GM19463 (cell line): ENCODE data around the gene DAPK1.
"Not testable (repeated sequence)": the region's sequence is repeated elsewhere in the genome, so short reads cannot be mapped to it uniquely, and the experiment has no call there.

Experiments
- ATAC-seq: cut with Tn5 transposase; IDR thresholded peaks from one replicate; pipeline ENCODE4 v1.9.1; 2021; ENCODE audit warnings: mild to moderate bottlenecking, moderate library complexity; ENCODE audit not compliant: unreplicated experiment

The DAPK1 gene

DNA sequence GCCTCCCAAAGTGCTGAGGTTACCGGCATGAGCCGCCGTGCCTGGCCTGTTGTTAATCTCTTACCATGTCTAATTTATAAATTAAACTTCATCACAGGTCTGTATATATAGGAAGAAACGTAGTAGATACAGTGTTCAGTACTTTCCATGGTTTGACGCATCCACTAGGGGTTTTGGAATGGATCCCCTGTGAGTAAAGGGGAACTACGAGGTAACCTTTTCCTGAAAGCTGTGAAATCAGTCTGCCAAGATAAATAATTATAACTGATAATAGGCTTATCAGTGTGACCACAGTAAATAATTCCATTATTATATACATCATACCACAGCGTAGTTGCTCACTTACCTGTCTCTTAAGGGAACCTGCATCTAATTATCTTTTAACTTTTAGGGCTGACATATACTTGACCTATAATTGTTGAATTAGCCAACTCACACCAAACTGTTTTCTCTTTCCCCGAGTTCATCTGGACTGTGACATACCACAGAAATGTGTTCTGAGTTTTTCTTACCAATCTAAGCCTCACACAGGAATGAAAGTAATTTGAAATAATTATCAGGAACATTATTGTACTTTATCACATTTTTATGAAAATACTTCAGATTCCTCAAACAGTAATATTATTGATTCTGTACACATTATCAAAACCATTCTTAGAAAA lies 42.9 kb downstream of the DAPK1 start:
- no peak for ATAC-seq

DNA sequence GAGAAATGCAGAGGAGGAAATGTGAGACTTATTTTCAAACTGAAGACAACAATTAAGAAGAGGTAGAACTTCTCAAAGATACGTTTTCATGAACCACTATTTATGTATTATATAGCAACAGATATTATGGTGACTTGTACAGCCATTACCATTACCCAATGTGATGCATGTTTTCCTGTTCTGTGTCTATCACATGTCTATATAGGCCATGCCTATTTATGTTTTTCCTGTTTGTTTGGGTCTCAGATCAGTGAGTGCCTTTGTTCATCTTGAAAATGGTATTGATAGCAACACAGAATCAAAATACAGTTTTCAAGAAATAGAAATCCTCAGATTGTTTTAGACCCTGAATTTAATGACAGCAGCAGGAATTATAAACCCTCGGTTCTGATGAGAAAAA lies 44.0 kb downstream of the DAPK1 start:
- no peak for ATAC-seq

DNA sequence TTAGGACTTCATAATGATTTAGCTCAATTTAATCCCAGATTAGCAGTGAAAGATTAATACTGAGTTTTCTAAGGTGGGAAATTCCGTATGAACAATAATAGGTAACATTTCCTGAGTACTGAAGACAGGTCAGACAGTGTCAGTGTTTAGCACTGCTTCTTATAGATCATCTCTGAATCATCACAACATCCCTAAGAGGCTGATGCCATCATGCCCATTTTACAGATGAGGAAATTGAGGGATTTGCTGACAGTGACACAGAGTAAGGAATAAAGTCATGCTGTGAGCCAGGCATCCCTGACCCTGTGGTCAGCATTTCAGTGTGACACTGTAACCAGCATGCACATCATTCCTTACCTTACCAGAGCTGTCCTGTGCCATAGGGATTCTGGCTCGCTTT lies 44.5 kb downstream of the DAPK1 start:
- ATAC-seq = no peak

DNA sequence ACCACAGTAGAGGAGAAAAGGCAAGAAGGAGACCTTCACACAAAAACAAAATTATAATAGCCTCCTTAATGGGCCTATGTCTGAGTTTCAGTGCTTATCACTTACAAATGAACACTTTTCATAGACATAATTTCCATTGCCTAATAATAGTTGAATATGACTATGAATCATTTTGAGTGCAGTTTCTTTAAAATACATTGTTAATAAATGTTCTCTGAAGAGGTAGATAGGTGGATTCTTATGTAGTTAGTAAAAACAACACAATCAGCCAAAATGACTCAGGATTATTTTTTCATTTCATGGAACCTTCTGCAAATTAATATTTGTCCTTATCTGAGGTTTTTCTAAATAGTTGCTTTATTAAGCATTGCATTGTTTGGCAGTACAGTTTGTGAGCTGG lies 45.6 kb downstream of the DAPK1 start:
- no peak for ATAC-seq

DNA sequence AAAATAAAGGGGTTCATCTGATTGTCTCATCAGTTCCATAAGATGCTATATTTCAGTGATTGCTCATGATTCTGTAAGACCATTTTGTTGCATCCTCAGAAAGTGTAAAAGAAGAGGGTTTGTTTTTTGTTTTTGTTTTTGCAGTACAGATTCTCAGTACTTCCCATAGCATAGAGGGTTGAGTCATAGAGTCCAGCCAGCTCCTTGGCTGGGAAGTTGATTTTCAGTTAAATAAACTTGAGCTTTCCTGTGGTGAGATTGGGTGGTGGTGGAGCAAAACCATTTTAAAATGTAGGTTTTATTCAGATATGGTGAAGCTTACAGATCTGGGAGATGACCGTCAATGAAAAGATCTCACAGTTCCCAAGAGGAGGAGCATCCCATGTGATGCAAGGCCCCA lies 48.2 kb downstream of the DAPK1 start:
- ATAC-seq = no peak

DNA sequence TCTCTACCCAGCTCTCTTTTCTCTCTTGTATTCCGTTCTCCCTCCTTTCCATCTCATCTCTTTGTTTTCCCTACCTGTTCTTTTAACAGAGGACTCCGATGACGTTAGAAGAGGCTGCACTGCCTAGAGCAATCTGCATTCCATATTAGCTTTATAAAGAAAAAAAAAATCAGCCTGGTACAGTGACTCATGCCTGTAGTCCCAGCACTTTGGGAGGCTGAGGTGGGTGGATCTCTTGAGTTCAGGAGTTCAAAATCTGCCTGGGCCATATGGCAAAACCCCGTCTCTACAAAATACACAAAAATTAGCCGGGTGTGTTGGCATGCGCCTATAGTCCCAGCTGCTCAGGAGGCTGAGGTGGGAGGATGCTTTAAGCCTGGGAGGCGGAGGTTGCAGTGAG lies 49.0 kb downstream of the DAPK1 start:
- no peak for ATAC-seq

DNA sequence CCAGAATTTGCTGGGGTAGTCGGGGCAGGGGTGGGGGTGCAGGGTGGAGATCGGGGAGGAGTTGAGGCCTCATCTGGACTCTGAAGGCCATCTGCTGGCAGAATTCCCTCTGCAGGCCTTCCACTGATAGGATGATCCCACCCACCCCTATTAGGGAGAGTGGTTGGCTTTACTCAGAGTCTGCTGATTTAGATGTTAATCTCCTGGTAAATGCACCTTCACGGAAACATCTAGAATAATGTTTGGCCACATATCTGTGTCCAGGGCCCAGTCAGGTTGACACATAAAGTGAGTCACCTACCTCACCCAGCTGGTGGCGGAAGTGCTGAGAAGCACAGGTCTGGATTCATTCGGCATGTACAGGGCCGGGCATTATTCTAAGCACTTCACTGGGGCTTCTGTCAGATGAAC lies 50.0 kb downstream of the DAPK1 start:
- no peak for ATAC-seq

DNA sequence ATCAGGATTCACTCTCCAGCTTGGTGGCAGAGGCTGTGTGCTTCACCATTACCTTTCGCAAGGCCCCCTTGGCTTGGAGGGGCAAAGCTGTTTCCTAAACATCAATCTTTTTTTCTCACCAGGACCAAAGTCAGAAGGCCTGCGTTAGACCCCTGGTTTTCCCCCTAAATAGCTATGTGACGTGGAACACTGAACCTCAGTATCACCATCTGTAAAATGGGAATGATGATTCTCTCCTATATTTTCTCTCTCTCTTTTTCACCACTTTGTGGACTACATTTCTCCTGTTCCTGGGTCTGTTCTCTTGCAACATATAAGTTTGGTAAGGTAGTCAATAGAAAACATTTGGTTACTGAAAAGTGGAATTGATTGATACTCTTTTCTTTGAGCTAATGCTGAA lies 50.5 kb downstream of the DAPK1 start:
- ATAC-seq = no peak

DNA sequence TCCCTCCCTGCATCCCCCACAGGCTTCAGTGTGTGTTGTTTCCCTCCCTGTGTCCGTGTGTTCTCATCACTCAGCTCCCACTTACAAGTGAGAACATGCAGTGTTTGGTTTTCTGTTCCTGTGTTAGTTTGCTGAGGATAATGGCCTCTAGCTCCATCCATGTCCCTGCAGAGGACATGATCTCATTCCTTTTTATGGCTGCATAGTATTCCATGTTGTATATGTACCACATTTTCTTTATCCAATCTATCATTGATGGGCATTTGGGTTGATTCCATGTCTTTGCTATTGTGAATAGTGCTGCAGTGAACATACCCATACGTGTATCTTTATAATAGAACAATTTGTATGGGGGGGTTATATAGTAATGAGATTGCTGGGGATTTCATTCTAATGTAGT lies 51.4 kb downstream of the DAPK1 start:
- ATAC-seq = not testable (repeated sequence)

DNA sequence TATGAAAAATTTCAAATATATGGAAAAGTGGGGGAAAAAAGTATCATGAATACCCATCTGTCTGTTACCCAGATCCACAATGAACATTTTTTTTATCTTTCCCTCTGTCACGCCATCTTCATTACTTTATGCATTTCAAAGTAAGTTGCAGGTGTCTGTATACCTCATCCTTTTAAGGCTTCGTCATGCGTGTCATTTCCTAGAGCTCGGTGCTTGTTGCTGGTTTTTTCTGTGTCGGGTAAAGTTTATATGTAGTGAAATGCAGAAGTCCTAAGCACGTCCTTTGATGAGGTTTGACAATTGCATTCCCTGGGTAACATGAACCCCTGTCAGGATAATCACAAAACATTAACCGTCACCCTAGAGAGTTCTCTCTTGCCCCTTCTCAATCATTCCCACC lies 52.1 kb downstream of the DAPK1 start:
- no peak for ATAC-seq

DNA sequence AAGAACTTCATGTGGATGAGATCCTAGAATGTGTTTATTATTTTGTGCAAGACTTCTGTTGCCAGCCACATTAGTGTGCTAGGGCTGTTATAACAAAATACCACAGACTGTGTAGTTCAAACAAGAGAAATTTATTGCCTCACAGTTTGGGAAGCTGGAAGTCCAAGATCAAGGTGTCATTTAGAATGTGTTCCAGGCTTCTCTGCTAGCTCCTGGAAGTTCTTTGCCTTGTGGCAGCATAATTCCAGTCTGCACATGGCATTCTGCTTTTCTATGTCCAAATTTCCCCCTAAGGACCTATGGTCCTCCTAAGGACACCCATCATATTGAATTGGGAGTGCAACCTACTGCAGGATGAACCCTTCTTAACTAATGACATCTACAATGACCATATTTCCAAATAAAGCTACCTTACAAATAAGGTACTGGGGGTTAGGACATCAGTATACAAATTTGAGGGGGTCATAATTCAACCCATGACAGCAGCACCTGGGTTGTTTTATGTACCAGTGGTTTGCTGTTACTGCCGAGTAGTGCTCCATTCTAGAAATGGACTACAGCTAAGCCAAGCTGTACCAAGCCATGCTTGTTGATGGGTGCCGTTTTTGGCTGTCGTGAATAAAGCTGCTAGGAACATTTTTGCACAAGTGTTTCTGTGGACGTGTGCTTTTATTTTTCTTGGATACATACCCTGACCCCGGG lies 52.7 kb downstream of the DAPK1 start:
- no peak for ATAC-seq

DNA sequence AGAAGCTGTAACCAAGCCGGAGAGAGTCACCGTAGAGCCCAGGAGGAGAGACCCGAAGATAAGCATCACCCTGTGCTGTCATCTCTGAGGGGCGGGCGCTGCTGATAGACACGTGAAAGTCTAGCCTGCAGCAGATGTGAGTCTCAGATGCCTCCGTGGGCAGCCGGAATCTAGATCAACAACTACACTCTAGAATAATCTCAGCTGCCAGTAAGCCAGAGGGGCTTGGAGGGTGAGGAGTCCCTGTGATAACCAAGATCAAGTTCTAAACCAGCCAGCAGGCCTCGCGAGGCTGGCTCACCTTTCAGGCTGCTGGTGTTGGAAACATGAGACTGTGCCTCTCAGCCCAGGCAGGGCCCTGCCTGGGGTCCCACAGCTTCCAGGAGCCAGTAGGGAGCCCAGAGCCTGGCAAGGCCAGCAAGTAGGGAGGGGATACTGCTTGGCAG lies 54.1 kb downstream of the DAPK1 start:
- no peak for ATAC-seq

DNA sequence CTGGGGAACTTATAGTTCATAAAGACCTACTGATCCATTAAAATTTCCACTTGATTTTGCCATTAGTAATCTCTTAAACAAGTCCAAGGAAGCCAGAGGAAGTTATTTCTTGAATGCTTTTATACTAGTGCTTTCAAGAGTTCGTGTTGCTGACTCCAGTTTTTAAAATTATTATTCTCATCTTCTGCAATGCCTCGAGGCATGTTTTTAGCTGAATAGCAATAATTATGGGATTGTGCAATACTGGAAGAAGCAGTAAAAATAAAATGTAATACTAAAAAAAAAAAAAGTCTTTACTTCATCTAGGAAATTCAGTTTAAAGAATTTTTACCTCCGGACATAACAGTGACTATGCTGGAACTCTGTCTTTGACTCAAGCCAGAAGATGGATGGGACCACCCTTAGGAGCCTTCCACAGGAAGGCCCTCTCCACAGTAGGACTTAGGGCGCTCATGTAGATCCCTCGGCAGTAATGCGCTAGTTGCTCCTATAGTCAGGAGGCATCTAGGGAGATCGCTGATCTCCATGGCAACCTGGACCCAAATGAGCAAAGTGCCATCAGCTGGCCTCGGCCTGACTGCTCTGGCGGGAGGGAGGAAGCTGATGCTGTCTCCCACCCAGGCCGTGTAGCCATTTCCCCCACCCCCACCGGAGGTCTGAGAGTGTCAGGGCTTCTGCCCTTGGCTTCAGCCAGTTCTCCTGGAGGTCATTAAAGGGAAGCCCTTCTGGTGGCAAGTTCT lies 56.7 kb downstream of the DAPK1 start:
- no peak for ATAC-seq

DNA sequence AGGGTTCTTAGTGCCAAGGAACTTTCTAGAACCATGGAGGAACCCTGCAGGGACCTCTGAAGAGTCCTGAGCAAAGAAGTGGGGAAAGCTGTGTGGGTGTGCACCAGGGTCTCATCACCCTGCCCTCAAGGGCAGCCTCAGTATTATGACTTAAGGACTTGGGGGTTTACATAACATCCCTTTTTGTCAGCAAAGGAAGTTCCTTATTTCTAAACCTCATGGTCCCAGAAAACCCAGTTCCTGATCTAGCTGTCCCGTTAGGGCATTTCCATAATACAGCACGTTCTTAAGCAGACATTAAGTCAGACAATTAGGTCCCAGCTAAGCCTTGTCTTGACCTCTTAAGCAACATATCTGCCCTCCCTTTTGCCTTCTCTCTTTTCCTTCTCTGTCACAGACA lies 57.3 kb downstream of the DAPK1 start:
- no peak for ATAC-seq

DNA sequence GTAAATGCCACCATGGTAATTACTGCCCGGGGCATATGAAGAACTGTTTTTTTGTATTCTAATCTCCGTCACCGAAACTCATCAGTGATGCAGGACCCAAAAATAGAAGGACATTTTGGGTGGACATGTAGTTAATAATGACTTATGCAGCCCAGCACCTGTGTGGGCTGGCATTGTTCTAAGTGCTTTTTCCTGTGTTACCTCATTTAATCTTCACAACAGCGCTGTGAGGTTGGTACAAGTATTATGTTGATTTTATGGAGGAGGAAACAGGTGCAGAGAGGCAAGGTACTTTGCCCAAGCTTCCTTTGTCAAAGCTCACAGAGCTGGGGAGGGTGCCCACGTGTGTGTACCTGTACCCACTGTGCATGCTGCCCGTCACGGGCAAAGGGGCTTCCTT lies 58.4 kb downstream of the DAPK1 start:
- ATAC-seq = peak; percentile 28

DNA sequence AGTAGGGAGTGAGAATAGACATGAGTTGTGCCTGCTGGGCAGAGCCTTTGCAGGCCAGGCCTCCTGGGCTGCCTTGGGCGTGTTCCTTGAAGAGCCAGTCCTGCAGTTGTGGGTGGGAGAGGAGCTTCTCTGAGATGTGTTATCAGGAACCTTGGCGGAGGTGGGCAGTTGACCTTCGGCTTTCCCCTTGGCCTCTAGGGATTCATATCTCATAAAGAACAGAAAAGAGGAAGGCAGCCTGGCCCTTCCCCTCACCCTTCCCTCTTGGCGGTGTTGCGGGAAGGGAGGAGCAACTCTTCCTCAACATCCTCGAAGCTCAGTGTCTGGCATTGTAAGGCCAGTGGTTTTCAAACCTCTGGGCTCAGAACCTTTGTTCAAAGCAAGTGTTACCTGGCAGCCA lies 59.2 kb downstream of the DAPK1 start:
- ATAC-seq = no peak

DNA sequence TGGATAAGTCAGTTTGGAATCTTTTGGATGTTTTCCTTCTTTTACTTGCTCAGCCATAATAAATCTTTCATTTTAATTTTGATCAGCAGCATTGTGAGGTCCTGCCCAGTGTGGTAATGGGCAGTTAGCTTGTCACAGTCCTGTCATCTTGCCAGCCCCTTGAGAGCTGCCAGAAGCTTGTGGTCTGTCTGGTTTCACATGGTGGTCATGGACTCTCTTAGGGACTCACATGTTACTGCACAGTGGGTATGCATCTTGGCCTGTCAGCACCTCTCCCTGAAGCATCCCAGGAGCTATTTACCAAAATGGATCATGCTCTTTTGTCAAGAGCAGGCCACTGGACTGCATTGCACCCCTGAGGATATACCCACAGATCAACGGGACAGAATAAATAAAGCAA lies 60.3 kb downstream of the DAPK1 start:
- ATAC-seq = peak; percentile 46

DNA sequence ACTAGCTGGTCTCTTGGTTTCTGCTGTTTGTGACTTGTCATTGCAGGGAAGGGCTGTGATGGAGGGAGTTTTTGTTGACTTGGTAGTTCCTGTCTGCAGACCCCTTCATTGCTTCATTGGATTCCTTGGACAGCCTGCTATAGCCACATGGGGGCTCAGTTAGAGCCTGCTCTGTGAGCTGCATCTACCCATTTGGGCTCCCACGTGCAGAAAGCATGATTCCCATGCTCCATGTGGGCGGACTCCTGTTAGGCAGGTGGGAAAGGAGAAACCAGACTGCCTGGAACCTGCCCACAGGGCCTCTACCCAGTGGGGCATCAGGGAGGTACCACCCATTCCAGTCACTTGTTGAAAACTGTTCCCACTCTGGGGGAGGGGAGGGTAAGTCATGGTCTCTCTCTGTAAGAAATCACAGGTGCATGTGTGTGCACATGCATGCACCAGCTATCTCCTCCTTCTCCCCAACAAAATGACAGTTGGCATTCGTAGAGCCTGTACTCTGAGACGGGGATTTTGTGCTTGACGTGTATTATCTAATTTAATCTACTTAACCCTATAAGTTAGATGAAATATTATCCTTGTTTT lies 61.0 kb downstream of the DAPK1 start:
- no peak for ATAC-seq

DNA sequence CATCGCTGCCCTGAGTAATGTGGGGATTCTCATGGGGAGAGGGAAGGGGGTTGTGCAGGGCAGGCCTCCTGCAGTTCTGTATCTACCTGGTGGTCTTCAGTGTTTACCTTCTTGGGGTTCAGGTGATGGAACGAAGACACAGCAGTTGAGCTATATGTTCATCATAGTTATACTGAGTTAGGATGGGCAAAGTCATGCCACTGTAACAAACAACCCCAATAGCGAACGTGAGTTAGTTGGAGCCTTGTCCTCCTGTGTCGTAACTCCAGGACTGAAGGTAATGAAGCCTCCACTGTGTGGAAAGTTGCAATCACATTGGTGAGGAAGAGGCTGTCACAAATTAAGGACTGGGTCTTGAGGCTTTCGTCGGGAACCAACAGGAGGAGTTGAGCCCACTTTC lies 64.4 kb downstream of the DAPK1 start:
- ATAC-seq = no peak

DNA sequence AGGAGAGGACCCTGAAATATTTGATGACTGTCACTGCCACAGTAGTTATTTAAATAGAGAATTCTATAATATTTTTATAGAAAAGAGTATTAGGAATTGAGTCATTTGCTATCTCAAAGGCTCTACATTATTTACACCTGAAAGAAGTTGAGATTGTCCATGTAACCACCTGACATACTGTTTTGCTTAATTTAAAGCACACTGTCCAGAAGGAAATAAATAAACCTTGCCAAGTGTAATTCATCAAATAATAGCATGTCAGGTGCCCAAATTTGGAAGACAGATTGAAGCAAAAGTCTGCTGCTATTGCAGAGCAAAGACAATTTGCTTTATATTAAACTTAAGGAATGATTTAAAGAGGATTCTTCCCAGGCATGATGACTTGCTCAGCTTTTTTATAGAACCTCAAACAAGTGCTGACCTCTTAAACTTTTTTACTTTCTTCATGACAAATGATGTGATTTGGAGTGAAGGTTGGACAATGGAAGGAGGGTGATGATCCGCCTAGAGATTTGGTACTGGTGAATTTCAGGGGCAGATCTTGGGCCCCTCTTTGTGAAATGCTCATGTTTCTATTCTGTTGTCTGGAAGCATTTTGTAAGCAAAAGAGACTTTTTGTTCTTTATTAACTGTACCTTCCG lies 65.0 kb downstream of the DAPK1 start:
- ATAC-seq = no peak

DNA sequence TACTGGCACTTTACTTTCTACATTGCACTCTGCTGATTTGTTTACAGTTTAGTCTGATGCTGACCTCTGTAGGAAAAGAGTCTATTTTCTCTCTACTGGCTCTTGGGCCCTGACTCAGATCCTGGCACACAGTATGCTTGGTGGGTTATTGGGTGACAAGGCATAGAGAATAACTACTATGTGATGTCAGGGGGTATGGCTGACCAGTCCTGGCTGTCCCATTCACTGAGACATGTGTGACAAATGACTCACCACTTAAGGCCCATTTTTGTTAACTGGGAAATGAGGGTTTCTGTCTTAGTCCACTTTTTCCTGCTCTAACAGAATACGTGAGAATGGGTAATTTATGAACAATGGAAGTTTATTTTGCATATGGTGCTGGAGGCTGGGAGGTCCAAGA lies 66.4 kb downstream of the DAPK1 start:
- ATAC-seq = peak; percentile 40
